Activated naive CD4-positive, alpha-beta T cell treated with anti-CD3 and anti-CD28 coated beads, Interleukin-2, amount 50 U/mL, for 72 hours (primary cell): ENCODE measurements around the gene MLH3. TPM values are rescaled to one million over a fixed set of nuclear protein-coding genes. Genes with fewer than 3 reads are reported as not detected.

Source experiments
- ATAC-seq, 2 donors: fragments of 150-1000 bp; cut with Tn5 transposase; 2 replicates each; pipeline ENCODE4 v1.10.0; 2021; ENCODE audit warnings: mild to moderate bottlenecking in 2 of 2, moderate library complexity in 2 of 2
- DNase-seq, 2 donors: peaks; one replicate each; pipeline ENCODE4 v3.0.0; 2021 to 2022; ENCODE audit warnings: low spot score in 2 of 2
- H3K27ac Mint-ChIP-seq, 2 donors: one replicate each; pipeline ENCODE4 v1.8.0; 2022; ENCODE audit warnings: mild to moderate bottlenecking in 2 of 2, mixed read lengths in 2 of 2
- H3K36me3 Mint-ChIP-seq, 2 donors: one replicate each; pipeline ENCODE4 v1.8.0; 2022; ENCODE audit warnings: mixed read lengths in 2 of 2
- H3K9me3 Mint-ChIP-seq, 2 donors: one replicate each; pipeline ENCODE4 v1.8.0; 2022; ENCODE audit warnings: mixed read lengths in 2 of 2
- total RNA-seq, 2 donors: library from RNA; stranded (reverse); gene quantifications; one replicate each; pipeline ENCODE4 v1.2.3, GENCODE V29; 2022

Gene MLH3
- total RNA-seq, 2 donors from 2014 or later, result 28.7 to 32.9 TPM

DNA sequence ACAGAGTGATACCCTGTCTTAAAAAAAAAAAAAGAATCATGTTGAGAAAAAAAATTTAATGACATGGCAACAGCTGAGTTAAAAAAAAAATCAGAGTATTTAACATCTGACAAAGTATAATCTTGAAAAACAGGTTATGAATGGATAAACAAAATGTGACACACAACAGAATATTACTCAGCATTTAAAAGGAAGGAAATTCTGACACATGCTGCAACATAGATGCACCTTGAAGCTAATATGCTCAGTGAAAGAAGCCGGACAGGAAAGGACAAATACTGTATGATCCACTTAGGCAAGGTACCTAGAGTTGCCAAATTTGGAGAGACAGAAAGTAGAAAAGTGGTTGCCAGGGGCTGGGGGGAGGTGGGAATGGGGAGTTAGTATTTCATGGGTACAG, 67.9 kb downstream of the MLH3 start:
- ATAC-seq (no peak), DNase-seq (no peak)
- peak overlapping the region in 1 of 2 donors; percentile 79 for H3K27ac Mint-ChIP-seq
- H3K9me3 Mint-ChIP-seq, result no peaks in the 10 kb centered on the region
- H3K36me3 Mint-ChIP-seq, result no peaks in the 10 kb centered on the region

DNA sequence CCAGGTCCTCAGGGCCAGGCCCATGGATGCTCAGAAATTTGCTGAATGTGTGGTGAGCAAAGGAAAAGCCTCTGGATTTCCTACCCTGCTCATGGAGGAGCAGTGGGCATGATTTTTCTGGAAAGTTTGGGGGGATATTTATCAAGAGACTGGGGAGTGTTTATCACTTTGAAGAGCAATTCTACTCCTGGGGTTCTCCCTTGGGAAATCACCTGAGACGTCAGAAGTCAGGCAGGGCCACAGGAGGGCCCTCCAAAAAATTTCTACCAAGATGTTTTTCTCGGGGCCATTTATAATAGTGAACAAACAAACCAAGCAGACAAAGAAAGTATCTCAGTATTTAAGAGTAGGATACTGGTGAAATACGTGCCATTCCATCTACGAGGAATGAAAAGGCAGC, 68.6 kb downstream of the MLH3 start:
- Mint-ChIP-seq H3K36me3 (no peaks in the 10 kb centered on the region), H3K27ac (peak overlapping the region in 1 of 2 donors; percentile 73), H3K9me3 (no peaks in the 10 kb centered on the region)
- DNase-seq (no peak), ATAC-seq (no peak)

DNA sequence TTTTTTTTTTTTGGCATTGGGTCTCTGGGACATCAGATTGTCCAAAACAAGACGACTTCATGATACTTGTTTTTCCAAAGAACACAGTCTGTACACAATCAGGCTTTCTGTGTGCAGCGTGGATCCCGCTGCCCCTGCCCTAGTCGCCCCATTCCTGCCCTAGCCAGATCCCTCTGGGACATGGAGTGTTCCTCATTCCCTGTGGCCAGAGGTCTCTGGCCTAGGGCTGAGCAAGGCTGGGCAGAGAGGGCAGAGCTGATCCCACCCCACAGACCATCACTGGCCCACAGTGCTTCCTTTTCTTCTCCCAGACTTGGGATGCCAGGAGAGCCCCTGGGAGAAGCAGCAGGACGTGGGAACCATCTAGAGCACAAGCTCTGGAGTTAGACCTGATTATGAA, 69.4 kb downstream of the MLH3 start:
- no peaks in the 10 kb centered on the region for H3K9me3 Mint-ChIP-seq
- H3K36me3 Mint-ChIP-seq, result no peaks in the 10 kb centered on the region
- DNase-seq (no peak), ATAC-seq (no peak)
- H3K27ac Mint-ChIP-seq, result peak overlapping the region in 1 of 2 donors; percentile 44

DNA sequence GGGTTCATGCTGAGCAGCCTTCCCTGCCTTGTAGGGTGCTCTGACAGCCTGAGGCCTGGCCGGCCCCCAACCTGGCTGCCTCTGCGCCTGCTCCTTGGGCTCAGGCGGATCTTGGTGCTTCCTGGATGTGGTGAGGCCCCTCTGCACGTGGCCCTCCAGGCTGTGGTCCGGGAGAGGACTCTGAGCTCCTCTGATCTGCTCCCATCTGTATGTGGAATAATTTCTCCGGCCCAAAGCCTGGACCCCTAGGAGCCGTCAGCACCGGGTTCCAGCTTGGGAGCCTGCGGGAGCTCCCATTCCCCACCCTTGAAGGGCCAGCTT, 69.8 kb downstream of the MLH3 start:
- ATAC-seq (no peak), DNase-seq (no peak)
- Mint-ChIP-seq H3K36me3 (no peaks in the 10 kb centered on the region), H3K9me3 (no peaks in the 10 kb centered on the region), H3K27ac (peak overlapping the region in 1 of 2 donors; percentile 44)

DNA sequence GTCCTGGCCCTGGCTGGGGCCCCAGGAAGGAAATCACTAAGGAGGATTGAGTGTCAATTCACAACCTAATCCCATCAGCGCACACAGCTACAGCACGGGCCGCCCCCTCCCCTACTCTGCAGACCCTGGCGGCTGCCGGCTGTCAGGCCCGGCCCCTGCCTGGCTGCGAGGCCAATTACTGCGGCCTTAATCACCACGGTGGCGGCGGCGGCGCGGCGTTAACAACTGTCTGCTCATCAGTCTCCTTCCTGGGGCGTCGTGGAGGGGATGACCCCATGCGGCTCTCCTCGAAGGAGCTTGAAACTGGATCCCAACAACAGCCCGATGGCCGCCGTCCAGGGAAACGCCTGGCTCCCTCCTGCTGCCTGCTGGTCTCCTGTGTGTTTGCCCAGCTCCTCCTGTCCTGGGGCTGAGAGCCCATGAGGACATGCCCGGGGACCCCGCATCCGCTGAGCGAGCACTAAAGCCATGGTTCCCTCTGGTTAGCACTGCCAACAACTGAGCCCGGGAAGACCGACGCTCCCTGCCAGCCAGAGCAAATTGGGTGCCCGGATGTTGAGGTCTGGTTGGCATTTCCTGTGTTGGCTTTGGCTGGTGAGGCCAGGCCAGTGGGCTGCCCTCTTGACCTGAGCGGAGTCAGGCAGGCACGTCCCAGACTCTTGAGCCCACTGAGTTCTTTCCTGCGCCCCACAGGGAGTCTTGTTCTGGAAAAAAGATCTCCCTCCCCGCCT, 70.4 kb downstream of the MLH3 start:
- no peak for ATAC-seq
- Mint-ChIP-seq H3K9me3 (no peaks in the 10 kb centered on the region), H3K36me3 (no peaks in the 10 kb centered on the region), H3K27ac (peak overlapping the region; percentile 9 to 44)
- DNase-seq, result no peak

DNA sequence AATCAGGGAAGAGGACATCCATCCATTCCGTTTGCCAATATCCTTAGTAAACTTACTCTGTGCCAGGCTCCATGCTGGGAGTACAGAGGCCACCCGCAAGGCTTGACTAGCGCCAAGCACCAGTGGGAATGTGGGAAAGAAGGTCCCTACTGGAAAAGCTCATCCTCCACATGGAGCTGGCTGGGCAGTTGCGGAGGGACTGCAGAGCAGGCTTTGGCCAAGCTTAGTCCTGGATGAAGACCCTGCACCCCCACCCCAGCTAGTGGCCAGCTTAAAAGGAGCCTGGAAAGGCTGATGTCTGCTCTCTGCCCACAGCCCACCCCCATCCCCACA, 70.9 kb downstream of the MLH3 start:
- no peaks in the 10 kb centered on the region for H3K9me3 Mint-ChIP-seq
- DNase-seq (no peak), ATAC-seq (no peak)
- peak overlapping the region in 1 of 2 donors; percentile 9 for H3K27ac Mint-ChIP-seq
- no peaks in the 10 kb centered on the region for H3K36me3 Mint-ChIP-seq

DNA sequence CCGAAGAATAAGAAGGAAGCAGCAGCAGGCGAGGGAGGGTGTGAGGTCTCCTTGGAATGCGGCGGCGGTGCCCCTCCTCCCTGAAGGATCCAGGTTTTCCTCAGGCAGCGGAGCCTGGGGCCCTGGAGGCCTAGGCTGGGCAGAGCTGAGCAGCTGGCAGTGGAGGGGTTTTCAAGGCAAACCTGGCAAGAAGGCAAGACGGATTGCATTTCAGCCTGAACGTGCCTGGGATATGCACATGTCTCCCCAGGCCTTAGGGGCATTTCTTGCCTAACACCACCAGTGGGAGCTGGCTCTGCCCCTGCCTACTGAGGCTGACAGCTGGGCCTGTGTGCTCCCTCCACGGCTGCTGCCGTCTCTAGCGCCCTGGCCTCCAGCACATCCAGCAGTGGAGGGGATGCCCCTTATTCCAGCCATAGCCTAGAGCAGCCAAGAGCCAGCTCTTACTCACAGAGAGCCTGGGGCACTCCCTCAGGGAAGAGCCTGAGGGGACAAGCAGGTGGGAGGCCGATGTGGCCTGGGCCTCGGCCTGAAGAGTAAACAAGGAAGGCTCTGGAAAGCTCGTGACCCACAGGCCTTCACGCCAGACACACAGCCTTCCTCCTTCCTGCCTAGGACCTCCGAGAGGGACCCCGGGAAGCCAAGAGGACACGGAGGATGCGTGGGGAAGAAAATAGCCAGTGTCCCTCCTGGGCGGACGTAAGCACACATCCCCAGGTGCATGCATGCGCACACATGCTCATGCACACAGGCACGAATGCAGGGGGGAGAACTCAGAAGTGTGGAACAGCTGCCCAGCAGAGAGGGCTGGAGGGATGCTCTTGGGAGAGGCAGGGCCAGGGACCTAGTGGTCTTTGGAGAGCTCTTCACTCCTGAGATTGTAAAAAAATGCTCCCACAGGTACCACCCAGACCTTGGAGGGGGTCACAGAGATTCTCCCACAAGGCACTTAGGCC, 71.5 kb downstream of the MLH3 start:
- no peaks in the 10 kb centered on the region for H3K9me3 Mint-ChIP-seq
- DNase-seq (no peak), ATAC-seq (no peak)
- peak overlapping the region in 1 of 2 donors; percentile 33 for H3K27ac Mint-ChIP-seq
- no peaks in the 10 kb centered on the region for H3K36me3 Mint-ChIP-seq

DNA sequence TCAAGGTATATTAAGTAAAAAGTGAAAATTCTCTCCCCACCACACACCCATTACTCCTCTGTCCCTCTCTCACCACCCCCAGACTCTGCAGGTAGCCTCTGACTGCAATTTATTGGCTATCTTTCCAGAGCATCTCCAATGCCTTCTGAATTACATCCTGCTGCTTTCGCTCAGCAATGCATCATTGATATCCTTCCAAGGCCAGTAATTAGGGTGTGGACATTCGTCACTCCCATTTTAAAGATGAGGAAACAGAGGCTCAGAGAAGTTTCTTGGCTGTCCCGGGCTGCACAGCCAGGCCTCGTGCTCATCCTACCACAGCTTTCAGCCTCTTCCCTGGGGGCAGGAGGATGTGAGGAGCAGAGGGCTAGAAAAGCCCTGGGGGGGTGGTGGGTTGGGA, 72.2 kb downstream of the MLH3 start:
- H3K9me3 Mint-ChIP-seq, result no peaks in the 10 kb centered on the region
- ATAC-seq, result no peak

DNA sequence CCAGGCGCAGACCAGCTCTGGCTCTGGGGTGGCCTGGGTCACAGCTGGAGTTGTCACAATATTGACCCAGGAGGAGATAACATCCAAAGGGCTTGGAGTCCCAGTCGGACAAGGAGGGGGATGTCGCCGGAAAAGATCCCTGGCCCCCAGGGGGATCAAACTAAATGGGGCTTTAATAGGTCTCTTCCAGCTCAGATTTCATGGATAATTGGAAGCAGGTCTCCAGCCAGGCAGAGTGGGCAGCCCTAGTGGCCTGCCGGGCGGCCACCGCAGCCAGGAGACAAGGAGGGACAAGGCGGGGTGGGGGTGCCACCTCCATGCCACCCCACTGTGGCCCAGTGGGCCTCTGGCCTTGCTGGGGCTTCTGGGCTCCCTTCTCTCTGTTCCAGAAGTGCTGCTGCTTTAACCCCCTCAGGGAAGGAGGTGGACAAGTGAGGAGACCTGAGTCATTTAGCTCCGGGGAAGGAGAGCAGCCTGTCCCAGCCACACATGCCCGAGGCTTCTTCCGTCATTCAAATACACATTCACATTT, 72.8 kb downstream of the MLH3 start:
- Mint-ChIP-seq H3K27ac (no peak overlapping the region), H3K36me3 (no peaks in the 10 kb centered on the region), H3K9me3 (no peaks in the 10 kb centered on the region)
- ATAC-seq (no peak), DNase-seq (no peak)

More for the DNA sequence above, 72.2 kb downstream of the MLH3 start:
- Mint-ChIP-seq H3K36me3 (no peaks in the 10 kb centered on the region), H3K27ac (no peak overlapping the region)
- no peak for DNase-seq

DNA sequence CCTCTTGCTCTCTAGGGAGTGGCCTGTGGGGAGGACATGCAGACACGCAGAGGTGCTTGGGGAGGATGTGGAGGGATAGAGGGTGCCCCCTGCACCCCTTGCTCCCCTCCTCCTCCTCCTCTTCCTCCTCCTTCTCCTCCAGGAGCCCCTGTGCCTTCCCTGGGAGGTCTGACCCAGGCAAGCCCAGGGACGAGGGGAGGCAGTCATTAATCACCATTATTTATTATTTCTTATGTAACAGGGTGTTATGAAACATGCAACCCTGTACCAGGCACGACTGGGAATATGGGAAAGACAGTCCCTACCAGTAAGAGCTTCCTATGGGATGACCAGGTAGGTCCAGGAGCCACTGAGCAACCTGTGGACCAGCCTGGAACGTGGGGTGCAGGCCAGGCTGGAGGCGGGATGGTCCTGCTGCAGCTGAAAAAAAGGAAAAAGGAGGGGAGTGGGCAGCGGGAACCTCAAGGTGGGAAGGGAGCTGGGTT, 73.3 kb downstream of the MLH3 start:
- H3K36me3 Mint-ChIP-seq, result no peaks in the 10 kb centered on the region
- no peak overlapping the region for H3K27ac Mint-ChIP-seq
- no peak for ATAC-seq
- DNase-seq, result no peak
- H3K9me3 Mint-ChIP-seq, result no peaks in the 10 kb centered on the region

DNA sequence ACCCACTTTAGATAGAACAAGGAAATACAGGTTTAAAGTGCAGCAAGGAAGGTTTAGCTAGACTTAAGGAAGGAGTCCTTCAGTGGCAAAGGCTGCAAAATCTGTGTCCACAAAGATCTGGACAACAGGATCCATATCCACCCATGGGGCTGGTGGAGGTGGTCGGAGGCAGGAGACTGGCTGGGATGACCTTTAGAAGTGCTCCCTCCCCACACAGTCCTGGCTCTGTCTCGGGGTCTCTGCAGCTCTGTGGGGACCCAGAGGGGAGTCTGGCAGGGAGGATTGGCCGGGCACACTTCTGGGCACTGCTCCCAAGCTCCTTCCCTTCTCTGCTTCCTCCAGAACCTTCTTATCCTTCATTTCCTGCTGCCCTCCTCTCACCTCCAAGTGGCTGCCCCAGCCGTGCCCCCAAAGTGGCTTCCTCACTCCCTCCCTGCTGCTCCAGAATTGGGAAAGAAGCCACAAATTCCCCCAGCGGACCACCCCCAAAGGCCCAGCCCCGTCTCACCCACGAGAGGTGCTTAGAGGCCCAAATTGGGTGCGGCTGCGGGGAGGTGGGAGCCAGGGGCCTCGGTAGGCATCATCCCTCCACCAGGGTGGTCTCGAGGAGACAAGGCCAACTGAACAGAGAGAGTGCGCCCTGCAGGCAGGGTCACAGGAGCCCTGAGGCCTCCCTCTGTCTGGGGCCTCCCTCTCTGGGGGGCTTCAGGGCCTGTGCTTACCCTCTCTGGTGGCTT, 73.9 kb downstream of the MLH3 start:
- Mint-ChIP-seq H3K9me3 (no peaks in the 10 kb centered on the region), H3K27ac (no peak overlapping the region), H3K36me3 (no peaks in the 10 kb centered on the region)
- no peak for DNase-seq
- ATAC-seq, result no peak

DNA sequence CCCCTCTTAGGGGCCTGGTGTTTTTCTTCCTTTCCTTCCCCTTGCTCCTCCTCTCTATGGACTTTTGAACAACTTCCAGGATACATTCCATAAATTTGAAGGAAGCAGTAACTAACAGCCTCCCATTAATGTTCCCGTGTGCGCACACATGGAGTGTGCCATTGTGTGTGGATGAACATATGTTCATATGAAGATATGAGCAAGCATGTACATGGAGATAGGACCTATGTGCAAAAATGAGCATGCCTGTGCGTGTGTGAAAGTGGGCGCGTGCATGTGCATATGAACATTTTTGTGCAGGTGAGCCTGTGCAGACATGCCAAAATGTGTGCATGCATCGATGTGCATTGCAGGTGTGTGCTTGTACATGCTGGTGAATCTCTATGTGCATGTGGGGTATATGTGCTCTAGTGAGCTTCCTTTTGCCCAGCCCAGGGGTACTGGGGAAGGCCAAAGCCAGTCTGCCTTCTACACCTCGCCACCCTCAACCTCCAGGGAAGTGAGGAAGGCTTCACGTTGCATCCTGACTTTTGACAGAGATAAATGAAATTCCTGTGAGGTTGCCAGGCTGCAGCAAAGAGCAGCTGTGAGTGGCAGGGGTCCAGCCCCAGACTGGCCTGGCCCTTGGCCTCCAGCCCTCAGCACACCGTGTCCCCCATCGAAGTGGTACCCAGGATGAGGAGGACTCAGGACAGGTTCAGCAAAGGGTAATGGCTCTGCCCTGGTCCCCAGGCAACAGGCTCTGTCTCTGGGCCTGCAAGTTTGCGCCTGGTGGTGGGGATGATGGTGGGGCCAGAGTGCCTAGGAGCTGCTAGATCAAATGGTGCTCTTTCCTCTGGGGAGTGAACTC, 74.8 kb downstream of the MLH3 start:
- Mint-ChIP-seq H3K9me3 (no peaks in the 10 kb centered on the region), H3K36me3 (no peaks in the 10 kb centered on the region), H3K27ac (no peak overlapping the region)
- ATAC-seq, result no peak
- DNase-seq, result no peak

DNA sequence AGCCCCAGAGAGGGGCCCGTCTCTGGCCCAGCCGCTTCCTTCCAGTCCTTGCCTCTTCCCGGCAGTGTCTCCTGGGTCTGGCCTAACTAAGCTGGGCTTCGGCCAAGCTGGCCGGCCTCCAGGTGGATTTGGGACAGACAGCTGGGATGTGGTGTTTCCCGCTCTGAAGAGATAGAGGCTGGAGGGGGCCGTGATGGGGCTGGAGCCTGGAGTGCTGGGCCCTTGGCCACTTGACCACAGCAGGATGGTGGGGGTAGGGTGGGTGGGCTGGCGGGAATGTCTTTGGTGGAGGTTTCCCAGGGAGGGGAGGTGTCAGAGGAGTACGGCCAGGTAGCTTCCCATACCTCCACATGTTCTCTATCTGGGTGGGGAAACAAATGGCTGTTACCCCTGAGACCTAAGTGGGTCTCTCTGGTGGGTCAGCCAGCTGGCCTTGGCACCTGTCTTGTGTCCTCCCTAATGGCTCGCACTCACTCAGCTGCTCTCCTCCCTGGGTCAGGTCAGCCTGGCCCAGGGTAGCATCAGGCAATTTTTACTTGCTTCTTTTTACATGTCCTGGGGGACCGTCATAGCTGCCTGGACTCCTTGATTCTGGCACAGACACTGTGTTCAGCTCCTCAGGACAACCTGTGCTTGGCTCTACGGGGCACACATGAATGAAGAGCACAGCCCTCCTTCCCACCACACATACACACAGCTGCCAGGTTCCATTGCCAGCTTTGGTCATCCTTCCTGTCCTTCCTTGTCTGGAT, 76.0 kb downstream of the MLH3 start:
- Mint-ChIP-seq H3K27ac (peak overlapping the region in 1 of 2 donors; percentile 21), H3K36me3 (no peaks in the 10 kb centered on the region), H3K9me3 (no peaks in the 10 kb centered on the region)
- DNase-seq, result no peak
- no peak for ATAC-seq

DNA sequence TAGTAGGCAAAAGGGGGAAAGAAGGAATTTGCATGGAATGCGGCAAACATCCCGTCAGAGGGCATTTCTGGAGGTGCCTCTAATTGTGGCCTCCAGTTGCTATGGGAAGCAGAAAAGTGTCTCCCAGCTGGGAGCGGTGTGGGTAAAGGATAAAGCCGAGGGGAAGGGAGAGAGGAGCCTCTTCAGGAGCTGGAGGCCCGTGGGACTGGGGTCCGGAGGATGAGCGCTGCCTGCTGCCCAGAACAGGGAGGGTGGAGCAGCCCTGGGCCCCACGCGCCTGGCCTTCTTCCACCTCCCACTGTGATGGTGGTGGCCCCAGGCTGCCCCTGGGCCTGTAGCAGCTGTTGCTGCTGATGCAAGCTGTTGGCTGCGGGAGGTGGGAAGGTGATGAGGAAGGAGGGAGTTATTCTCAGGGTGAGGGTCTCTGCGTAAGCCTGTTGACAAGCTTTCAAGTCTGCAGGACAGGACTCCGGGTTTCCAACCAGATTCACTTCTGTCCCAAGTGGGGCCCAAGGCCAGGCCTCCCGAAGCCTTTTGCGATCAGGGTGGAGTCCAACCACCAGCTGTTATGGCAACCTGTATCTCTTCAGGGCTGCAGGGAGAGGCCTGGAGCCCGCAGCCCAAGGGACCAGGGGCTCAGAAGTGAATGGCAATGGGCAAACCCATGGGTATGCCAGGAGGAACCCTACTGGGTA, 76.8 kb downstream of the MLH3 start:
- no peaks in the 10 kb centered on the region for H3K36me3 Mint-ChIP-seq
- H3K27ac Mint-ChIP-seq, result peak overlapping the region; percentile 5 to 70
- no peak for ATAC-seq
- H3K9me3 Mint-ChIP-seq, result no peaks in the 10 kb centered on the region
- DNase-seq, result no peak

DNA sequence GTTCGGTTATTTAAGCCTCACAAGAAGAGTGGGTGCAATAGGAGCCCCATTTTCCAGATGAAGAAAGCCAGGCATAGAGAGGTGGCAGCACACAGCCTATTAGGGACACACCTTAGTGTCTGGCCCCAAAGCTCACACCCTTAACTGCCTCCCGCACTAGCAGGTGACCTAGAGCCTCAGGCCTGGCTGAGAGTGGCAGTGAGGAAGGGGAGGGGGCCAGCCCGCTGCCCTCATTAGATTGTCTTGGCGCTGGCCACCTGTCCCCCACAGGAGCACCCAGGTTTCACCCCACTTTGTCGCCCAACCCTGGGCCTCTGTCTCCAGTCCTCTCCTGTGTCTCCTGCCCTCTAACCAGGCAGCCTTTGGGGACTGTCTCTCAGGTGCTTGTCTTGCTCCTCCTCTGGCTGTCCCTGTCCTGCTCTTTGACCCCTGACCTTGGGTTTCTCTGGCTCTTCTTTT, 77.3 kb downstream of the MLH3 start:
- Mint-ChIP-seq H3K36me3 (no peaks in the 10 kb centered on the region), H3K9me3 (no peaks in the 10 kb centered on the region)
- no peak for ATAC-seq

More for the DNA sequence above, 77.3 kb downstream of the MLH3 start:
- no peak for DNase-seq
- H3K27ac Mint-ChIP-seq, result peak overlapping the region; percentile 5 to 70
